Measurements from ENCODE around the gene DMRT1. TPM values are rescaled to one million over a fixed set of nuclear protein-coding genes. Genes with fewer than 3 reads are reported as not detected.

Gene DMRT1
- total RNA-seq, 1 donor from 2014 or later: not detected

DNA sequence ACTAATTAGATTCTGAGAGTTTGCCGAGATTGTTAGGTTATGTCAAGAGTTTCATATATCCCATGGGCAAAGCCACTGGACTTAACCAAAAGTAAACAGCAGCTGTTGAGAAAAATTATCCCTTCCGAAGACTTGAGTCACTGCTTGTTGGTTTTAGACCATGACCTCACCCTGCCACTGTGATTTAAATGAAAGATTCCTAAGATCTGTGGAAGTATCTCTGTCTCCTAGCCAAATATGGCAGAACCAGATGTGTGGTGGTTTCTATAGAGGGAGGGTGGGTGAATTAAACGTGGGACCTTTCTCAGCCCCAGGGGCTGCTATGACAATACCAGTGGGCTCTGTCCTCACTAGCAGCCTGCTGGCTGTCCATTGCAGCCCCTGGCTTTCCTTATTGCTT is 154.3 kb downstream of the DMRT1 start:
- DNase-seq (ENCODE audit: low read depth in 2 of 2): peak in 1 of 2 donors; percentile 7

DNA sequence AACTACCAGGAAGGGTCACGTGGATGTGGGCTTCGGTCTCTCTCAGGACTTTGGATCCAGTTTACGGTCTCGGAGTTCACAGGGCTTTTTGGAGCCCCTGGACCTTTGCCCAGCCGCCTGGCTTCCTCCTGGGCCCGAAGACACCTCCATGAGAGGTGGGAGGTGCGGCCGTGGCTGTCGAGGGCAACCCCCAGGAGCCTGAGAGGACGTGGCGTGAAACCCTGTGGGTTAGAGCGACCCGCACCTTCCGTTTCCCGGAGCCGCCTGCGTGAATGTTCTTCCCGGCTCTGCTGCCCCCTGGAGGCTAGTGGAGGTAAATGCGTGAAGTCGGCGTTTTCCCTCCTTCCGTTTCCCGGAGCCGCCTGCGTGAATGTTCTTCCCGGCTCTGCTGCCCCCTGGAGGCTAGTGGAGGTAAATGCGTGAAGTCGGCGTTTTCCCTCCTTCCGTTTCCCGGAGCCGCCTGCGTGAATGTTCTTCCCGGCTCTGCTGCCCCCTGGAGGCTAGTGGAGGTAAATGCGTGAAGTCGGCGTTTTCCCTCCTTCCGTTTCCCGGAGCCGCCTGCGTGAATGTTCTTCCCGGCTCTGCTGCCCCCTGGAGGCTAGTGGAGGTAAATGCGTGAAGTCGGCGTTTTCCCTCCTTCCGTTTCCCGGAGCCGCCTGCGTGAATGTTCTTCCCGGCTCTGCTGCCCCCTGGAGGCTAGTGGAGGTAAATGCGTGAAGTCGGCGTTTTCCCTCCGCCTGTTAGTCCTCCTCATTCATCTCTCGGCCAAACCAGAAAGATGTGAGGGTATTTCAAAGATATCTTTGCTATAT is 157.0 kb downstream of the DMRT1 start:
- DNase-seq (ENCODE audit: low read depth in 2 of 2): peak in 1 of 2 donors; percentile 11

DNA sequence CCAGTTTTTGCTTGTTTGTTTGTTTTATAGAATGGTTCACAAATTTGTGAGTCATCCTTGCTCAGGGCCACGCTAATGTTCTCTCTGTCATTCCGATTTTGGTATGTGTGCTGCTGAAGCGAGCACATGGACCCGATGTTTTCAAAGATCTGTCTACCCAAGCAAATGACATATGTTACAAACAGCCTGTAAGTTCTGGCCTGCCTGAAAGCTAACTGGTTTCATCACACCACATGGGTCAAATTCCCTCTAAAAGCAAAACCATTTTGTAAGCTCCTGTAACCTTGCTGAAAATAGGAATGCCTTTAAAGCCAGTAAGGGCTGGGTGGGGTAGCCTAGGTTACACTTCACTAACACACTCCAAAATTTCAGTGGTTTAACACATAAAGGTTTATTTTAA is 160.3 kb downstream of the DMRT1 start:
- DNase-seq (ENCODE audit: low read depth in 2 of 2): no peak

DNA sequence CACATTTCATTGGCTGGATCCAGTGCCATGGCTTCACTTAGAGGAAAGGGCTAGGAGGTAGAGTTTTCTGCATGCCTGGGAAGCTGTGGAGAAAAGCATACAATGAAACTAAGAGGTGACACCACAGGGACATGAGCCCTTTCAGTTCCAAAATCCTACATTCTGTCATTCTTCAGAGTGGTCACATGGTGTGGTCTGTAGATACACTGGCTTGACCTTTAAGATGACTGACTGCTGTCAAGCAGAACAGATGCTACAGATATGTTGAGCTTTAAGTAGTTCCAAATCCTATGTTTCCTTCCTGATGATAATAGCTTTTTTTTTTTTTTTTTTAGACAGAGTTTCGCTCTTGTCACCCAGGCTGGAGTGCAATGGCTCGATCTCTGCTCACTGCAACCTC is 161.2 kb downstream of the DMRT1 start:
- no peak for DNase-seq (ENCODE audit: low read depth in 2 of 2)

DNA sequence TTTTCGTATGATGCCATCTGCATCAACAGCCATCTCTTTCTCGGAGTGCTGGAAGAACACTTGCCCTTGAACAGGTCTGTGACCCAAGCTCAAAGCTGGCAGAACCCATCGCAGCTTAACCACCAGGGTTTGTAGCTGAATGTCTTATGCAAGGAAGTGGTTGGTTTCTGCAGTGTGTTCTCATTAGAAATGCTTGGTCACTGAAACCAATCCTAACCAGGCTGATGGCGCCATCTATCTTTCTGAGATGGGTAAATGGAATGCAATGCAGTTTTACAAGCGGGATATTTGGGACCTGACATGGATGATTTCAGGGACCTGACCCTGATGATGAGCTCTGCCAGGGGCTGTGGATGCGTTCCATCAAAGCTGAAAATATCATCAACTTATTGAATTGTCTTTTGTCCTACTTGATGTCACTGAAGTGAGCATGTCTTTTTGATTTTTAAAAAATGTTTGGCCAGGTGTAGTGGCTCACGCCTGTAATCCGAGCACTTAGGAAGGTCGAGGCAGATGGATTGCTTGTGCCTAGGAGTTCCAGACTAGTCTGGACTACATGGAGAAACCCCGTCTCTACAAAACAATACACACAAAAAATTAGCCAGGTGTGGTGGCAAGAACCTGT is 163.7 kb downstream of the DMRT1 start:
- DNase-seq (ENCODE audit: low read depth in 2 of 2): peak; percentile 56 to 68

DNA sequence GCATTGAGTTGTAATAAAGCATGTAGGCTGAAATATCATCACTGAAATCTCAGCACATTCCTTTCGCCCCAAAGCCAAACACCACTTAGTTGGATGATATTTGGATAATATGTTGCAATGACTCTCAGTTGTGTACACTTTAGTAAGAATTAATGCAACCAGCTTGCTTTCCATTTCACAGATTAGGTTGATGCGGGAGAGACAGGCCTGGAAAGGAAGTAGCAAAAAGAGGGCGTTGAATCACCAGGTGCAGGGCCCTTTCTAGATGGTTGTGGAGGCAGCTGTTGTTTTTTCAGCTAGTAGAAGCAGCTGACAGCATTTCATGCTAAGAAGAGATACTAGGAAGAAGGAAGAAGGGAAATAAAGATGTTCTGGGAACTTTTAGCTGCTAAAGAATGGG is 165.8 kb downstream of the DMRT1 start:
- no peak for DNase-seq (ENCODE audit: low read depth in 2 of 2)

DNA sequence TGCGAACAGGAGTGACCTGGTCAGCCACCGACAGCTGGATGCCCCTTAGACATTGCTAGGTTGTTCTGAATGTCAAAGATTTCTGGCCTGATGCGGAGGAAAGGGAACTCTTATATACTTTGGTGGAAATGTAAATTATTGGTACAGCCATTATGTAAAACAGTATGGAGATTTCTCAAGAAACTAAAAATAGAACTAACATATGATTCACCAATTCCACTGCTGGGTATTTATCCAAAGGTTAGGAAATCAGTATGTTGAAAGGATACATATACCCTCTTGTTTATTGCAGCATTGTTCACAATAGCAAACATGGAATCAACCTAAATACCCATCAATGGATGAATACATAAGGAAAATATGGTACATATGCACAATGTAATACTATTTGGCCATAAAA is 166.7 kb downstream of the DMRT1 start:
- DNase-seq (ENCODE audit: low read depth in 2 of 2): no peak

DNA sequence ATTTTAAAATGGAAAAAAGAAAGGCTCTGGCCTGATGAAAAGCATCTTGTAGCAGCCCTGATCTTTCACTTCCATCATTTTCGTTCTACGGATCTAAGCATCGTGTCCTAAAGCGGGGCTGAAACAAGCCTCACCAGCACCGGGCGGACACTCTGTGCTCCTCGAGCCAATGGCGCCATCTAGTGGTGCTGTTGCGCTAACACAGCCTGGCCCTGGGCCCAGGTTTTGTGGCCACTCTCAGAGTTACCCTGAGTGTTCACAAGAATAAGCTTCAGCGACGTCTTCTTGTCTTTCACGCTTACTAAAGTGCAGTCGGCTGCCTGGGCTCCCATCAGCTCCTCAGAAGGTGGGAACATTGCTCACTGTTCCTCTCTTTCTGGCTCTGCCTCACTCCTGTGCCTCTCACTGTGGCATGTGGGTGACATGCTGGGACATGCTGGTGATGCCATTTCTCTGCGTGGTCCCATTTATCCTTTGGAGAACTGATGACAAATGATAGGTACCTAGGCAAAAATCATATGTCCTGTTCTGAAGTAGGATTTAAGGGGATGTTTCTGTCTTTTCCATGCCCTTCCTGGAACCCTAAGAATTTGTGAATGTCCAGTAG is 167.7 kb downstream of the DMRT1 start:
- DNase-seq (ENCODE audit: low read depth in 2 of 2): peak; percentile 73 to 84

DNA sequence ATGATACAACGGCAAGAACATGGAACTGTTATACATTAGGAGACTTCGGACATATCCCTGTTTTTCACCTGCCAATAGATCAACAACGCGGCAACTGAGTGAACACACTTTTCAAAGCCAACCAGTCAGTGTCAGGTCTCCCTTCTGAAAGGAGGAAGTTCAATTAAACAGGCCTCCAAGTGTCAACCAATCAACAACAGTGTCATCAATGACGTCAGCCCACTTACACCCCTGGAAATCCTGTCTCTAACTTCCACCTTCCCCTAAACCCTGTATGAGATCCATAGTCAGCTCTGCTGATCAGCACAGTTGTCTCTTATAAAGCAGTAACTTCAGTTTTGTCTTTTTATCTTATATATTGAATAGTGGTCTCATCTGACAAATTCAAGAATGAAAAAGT is 171.5 kb downstream of the DMRT1 start:
- no peak for DNase-seq (ENCODE audit: low read depth in 2 of 2)

DNA sequence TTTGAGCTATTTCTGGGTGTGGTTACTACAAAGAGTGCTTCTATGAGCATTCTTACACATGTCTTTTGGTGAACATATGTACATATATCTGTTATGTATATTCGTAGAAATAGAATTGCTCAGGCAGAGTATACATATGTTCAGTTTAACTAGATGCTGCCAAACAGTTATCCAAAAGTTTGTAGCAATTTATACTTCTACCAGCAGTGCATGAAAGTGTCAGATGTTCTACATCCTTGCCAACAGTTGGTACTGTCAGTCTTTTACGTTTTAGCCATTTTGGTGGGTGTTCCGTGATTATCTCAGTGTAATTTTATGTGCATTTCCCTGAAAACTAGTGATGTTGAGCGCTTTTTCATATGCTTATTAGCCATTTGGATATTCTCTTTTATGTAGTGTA is 172.7 kb downstream of the DMRT1 start:
- no peak for DNase-seq (ENCODE audit: low read depth in 2 of 2)

DNA sequence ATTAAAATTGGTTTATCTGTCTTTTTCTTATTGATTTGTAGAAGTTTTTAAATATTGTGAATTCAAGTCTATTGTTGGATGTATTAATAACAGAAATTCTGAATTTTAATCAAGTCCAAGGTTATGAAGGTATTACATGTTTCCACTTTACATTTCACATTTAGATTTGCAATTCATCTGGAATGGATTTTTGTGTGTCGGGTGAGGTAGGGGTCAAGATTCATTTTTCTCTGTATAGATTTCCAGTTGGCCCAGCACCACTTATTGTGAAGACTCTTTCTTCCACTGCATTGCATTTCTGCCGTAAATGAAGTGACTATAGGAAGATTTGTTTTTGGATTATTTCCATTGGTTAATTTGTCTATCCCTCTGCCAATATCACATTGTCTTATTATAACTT is 173.1 kb downstream of the DMRT1 start:
- DNase-seq (ENCODE audit: low read depth in 2 of 2): no peak

DNA sequence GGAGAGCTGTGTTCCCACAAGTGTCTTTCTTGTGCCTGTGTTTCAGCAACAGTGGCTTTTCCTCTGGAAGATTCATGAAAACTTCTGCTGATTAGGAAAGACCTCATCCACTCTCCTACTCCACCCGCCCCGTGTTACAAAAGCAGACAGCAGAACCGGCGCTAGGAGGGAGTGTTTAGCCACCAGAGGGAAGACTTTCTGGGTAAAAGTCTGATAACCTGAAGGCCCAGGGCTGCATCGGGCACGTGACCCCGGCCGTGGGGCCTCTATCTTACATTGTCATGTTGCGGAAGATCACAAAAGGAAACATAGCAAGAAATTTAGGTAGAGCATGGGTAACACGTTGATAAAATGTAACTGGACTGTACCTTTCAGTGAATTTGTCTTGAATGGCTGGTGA is 176.6 kb downstream of the DMRT1 start:
- peak; percentile 5 to 17 for DNase-seq (ENCODE audit: low read depth in 2 of 2)

Other genes with a start within 250 kb of the DMRT1 start
- gene DMRT3, start 135.0 kb downstream of the DMRT1 start, total RNA-seq: not detected in 2 replicates
- not detected in 2 replicates for gene DMRT2, start 208.7 kb downstream of the DMRT1 start, total RNA-seq

Measured in lung microvascular endothelial cell (primary cell).